GM23338 (cell line): Measurements from ENCODE around the gene LTA4H.

Experiments used
- CREB1 ChIP-seq: fragments of 250-450 bp; sonication (Bioruptor Pico); IDR thresholded peaks from 2 replicates; pipeline ENCODE4 v1.5.0; 2020; ENCODE audit warnings: low read depth, mild to moderate bottlenecking, moderate library complexity
- EZH2 ChIP-seq: fragments of 200-600 bp; sonication (generic); IDR thresholded peaks from one replicate; pipeline ENCODE4 v1.8.0; 2017; ENCODE audit warnings: antibody characterized with exemption, mild to moderate bottlenecking, low read depth; ENCODE audit not compliant: unreplicated experiment
- EZH2phosphoT487 ChIP-seq: fragments of 200-600 bp; sonication (generic); IDR thresholded peaks from one replicate; pipeline ENCODE4 v1.8.1; 2018; ENCODE audit warnings: antibody characterized with exemption; ENCODE audit not compliant: unreplicated experiment
- JUNB ChIP-seq: IDR thresholded peaks from one replicate; pipeline ENCODE4 v1.6.1; 2016; ENCODE audit warnings: antibody characterized with exemption; ENCODE audit not compliant: unreplicated experiment
- NANOG ChIP-seq: IDR thresholded peaks from 2 replicates; pipeline ENCODE4 v1.6.1; 2016; ENCODE audit warnings: antibody characterized with exemption, borderline replicate concordance
- POLR2AphosphoS5 ChIP-seq: IDR thresholded peaks from 2 replicates; pipeline ENCODE4 v1.6.1; 2016; ENCODE audit warnings: antibody characterized with exemption, low read depth
- STAT1 ChIP-seq: IDR thresholded peaks from one replicate; pipeline ENCODE4 v1.6.1; 2016; ENCODE audit warnings: antibody characterized with exemption; ENCODE audit not compliant: unreplicated experiment
- ZNF331 ChIP-seq: fragments of 250-450 bp; sonication (Bioruptor Pico); IDR thresholded peaks from 2 replicates; pipeline ENCODE4 v1.5.0; 2020; ENCODE audit warnings: low read depth, mild to moderate bottlenecking, moderate library complexity
- TF ChIP-seq, protein P1 (sequence below), 2 experiments: fragments of 200-600 bp in 1 of 2; sonication (generic) in 1 of 2; conservative IDR thresholded peaks; 2 replicates each; pipeline versions ENCODE4 v1.5.1 to v1.6.1; 2016 to 2017; ENCODE audit warnings: antibody characterized with exemption in 2 of 2, low read depth in 2 of 2, mild to moderate bottlenecking in 2 of 2, moderate library complexity in 1 of 2
- TF ChIP-seq, protein P2 (sequence below): IDR thresholded peaks from one replicate; pipeline ENCODE4 v1.6.1; 2018; ENCODE audit warnings: antibody characterized with exemption; ENCODE audit not compliant: unreplicated experiment

DNA sequence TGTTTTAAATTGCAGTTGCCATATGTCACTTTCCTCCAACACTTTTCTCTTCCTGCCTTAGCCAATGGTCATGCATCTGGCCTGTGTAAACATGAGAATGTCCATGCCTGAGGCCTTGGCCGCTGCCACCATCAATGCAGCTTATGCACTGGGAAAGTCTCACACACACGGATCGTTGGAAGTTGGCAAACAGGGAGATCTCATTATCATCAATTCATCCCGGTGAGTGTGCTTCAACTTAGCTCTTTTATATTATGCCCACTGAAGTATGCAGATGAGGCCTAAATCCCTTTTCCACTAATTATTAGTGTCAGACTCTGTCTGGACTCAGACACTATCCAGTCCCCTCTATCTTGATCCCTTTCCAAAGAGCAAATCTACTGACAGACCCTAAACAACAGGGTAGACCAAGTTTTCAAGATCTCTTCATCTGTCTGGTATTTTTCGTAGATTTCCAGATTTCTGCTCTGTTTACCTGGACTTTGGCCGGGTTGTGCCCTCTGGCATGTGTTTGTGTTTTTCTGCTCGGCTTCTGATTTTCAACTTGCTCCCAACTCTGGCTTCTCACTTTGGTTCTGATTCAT lies 69.0 kb downstream of the LTA4H start:
- TF ChIP-seq, protein P1, sequence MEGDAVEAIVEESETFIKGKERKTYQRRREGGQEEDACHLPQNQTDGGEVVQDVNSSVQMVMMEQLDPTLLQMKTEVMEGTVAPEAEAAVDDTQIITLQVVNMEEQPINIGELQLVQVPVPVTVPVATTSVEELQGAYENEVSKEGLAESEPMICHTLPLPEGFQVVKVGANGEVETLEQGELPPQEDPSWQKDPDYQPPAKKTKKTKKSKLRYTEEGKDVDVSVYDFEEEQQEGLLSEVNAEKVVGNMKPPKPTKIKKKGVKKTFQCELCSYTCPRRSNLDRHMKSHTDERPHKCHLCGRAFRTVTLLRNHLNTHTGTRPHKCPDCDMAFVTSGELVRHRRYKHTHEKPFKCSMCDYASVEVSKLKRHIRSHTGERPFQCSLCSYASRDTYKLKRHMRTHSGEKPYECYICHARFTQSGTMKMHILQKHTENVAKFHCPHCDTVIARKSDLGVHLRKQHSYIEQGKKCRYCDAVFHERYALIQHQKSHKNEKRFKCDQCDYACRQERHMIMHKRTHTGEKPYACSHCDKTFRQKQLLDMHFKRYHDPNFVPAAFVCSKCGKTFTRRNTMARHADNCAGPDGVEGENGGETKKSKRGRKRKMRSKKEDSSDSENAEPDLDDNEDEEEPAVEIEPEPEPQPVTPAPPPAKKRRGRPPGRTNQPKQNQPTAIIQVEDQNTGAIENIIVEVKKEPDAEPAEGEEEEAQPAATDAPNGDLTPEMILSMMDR (conservative IDR thresholded peaks at IDR 0.05; ENCODE audit: low read depth in 2 of 2): no peak
- TF ChIP-seq, protein P2, sequence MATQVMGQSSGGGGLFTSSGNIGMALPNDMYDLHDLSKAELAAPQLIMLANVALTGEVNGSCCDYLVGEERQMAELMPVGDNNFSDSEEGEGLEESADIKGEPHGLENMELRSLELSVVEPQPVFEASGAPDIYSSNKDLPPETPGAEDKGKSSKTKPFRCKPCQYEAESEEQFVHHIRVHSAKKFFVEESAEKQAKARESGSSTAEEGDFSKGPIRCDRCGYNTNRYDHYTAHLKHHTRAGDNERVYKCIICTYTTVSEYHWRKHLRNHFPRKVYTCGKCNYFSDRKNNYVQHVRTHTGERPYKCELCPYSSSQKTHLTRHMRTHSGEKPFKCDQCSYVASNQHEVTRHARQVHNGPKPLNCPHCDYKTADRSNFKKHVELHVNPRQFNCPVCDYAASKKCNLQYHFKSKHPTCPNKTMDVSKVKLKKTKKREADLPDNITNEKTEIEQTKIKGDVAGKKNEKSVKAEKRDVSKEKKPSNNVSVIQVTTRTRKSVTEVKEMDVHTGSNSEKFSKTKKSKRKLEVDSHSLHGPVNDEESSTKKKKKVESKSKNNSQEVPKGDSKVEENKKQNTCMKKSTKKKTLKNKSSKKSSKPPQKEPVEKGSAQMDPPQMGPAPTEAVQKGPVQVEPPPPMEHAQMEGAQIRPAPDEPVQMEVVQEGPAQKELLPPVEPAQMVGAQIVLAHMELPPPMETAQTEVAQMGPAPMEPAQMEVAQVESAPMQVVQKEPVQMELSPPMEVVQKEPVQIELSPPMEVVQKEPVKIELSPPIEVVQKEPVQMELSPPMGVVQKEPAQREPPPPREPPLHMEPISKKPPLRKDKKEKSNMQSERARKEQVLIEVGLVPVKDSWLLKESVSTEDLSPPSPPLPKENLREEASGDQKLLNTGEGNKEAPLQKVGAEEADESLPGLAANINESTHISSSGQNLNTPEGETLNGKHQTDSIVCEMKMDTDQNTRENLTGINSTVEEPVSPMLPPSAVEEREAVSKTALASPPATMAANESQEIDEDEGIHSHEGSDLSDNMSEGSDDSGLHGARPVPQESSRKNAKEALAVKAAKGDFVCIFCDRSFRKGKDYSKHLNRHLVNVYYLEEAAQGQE: no peak
- TF ChIP-seq EZH2 (no peak), JUNB (no peak), CREB1 (CRISPR knock-in tag) (no peak), EZH2phosphoT487 (no peak), POLR2AphosphoS5 (no peak), ZNF331 (no peak), NANOG (no peak), STAT1 (no peak)
